Activated CD4-positive, alpha-beta T cell treated with anti-CD3 and anti-CD28 coated beads for 36 hours (primary cell): ENCODE data around the gene TMEM106C. TPM values are rescaled to one million over a fixed set of nuclear protein-coding genes. Genes with fewer than 3 reads are reported as not detected.
"Not testable (repeated sequence)": the region's sequence is repeated elsewhere in the genome, so short reads cannot be mapped to it uniquely, and the experiment has no call there.

Experiments used
- ATAC-seq: fragments of 200-7000 bp; cut with Tn5 transposase; one replicate; pipeline ENCODE4 v1.10.0; 2021; ENCODE audit warnings: mild to moderate bottlenecking, moderate library complexity
- CTCF ChIA-PET: fragments of 350-600 bp; sonication (Branson Sonifier 250); formaldehyde crosslinking; loops from one replicate; lab custom pipeline; 2021; ENCODE audit warnings: antibody characterized with exemption; lab: Charles Lee
- POLR2A ChIA-PET: fragments of 350-600 bp; sonication (Branson Sonifier 250); formaldehyde crosslinking; loops from one replicate; lab custom pipeline; 2021; ENCODE audit warnings: antibody characterized with exemption, inconsistent platforms; lab: Charles Lee
- DNase-seq: peaks from one replicate; pipeline ENCODE4 v3.0.0-alpha.2; 2020
- H3K27ac Mint-ChIP-seq: one replicate; pipeline ENCODE4 v1.8.0; 2021; ENCODE audit warnings: mixed read lengths
- H3K27me3 Mint-ChIP-seq: one replicate; pipeline ENCODE4 v1.8.0; 2021; ENCODE audit warnings: mixed read lengths
- H3K36me3 Mint-ChIP-seq: one replicate; pipeline ENCODE4 v1.8.0; 2021; ENCODE audit warnings: low read depth, mixed read lengths
- H3K4me1 Mint-ChIP-seq: one replicate; pipeline ENCODE4 v1.8.0; 2021; ENCODE audit warnings: mixed read lengths
- H3K4me3 Mint-ChIP-seq: one replicate; pipeline ENCODE4 v1.8.0; 2021; ENCODE audit warnings: mild to moderate bottlenecking, moderate library complexity, mixed read lengths
- H3K9me3 Mint-ChIP-seq: one replicate; pipeline ENCODE4 v1.8.0; 2021; ENCODE audit warnings: low read depth, mixed read lengths
- intact Hi-C, 2 experiments: fragments of 100-400 bp; cut with DNase I in 1 of 2; cut with micrococcal nuclease in 1 of 2; formaldehyde crosslinking; loops; one replicate each; pipeline versions ENCODE4 v1.14.2 to v1.15.1; 2022 to 2024; cut with DNase I, micrococcal nuclease
- total RNA-seq, 2 experiments: library from RNA; stranded (reverse); gene quantifications; one replicate each; pipeline ENCODE4 v1.2.3, GENCODE V29; 2021

TMEM106C gene
- total RNA-seq, 2 experiments from 2014 or later = 159 to 248 TPM

DNA sequence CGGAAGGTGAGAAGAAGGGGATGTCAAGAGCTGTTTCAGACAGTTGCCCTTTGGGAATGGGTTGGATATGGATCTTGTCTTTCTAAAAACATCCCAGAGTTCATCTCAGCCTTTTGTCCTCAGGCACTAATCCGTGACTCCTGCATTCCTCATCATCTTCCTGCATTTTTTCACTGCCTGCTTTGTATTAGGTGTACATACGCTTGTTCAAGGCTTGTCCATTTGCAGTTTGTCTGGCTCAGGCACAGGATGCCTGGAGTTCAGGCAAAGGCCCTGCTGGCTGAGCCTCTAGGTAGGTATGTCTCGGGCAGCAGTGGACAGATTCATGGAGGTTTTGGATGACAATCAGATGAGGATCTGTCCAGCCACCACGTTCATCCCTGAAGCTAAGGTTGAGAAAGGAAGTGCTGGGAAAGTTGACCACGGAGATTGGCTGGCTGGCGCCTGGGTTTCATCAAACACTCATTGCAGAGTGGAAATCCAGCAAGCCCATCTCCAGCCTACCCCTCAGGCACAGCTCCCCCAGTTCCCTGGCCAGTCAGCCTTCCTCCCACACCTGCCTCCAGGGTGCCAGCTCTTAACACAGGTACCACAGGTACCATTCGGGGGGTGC lies 12.4 kb upstream of the TMEM106C start:
- Mint-ChIP-seq H3K27ac (no peak overlapping the region), H3K4me3 (no peak overlapping the region), H3K9me3 (no peaks in the 10 kb centered on the region), H3K27me3 (peaks cover 3% of the 10 kb centered on the region), H3K4me1 (peaks cover 10% of the 10 kb centered on the region), H3K36me3 (no peaks in the 10 kb centered on the region)
- intact Hi-C loops = no loop called here
- ATAC-seq = no peak
- ChIA-PET POLR2A (no interaction called here), CTCF (interaction anchor here (0.6 to 2.7 kb wide), 8 partner anchors 11 to 418 kb away, joined by 3 to 29 read pairs (median 3); partner anchors contain the start of gene TMEM106C)
- DNase-seq = no peak

DNA sequence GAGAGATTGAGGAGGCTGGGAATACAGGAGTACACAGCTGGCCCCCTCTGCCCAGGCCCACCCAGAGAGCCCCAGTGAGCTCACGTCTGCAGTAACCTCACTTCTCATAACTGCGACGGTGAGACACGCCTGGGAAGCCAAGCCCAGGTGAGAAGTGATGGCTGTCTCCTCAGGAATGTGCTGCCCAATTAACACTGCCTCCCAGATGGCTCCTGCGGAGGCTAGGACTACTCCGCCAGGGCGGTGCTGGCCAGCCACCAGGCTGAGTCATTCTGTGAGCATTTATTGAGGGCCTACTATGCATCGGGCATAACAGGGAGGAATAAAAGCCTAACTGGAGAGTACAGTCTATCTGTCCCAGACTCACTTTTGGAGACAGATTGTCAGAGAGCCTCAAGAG lies 9.3 kb upstream of the TMEM106C start:
- ChIA-PET POLR2A (no interaction called here), CTCF (interaction anchor here (0.9 to 3.4 kb wide), 2 partner anchors 9 to 117 kb away, joined by 3 to 18 read pairs; partner anchors contain the start of gene TMEM106C)
- DNase-seq = no peak
- no peak overlapping the region for H3K27ac Mint-ChIP-seq
- no peak for ATAC-seq
- H3K27me3 Mint-ChIP-seq = no peaks in the 10 kb centered on the region
- H3K4me1 Mint-ChIP-seq = peaks cover 6% of the 10 kb centered on the region
- no peaks in the 10 kb centered on the region for H3K36me3 Mint-ChIP-seq
- intact Hi-C loops = no loop called here
- H3K4me3 Mint-ChIP-seq = no peak overlapping the region
- H3K9me3 Mint-ChIP-seq = peaks cover 1% of the 10 kb centered on the region

DNA sequence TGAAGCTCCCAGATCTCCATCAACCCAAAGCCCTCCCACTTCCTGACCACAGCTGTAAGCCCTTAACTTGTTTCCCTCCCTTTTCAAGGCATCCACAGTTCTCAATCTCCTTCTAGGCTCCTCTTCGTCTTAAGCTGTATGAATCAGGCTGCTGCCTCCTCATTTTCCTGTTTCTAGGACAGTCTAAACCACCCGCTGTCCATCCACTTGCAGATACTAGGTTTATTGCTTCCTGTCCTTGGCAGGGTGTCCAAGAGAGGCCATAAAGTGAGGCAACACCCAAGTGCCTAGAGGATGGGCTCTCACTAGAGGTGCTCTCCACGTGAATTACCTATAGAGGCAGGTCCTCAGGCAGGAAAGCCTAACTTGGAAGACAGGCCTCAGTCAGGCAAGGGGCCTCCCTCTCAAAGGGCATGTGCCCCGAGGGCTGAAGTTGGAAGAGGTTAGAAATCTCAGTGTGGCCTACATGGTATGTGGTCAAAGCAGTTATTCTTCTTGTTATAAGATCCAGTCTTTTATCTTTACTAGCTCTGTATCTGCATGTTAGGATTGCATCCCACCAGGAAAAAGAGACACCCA lies 8.8 kb upstream of the TMEM106C start:
- Mint-ChIP-seq H3K4me3 (no peak overlapping the region), H3K9me3 (peaks cover 1% of the 10 kb centered on the region), H3K27me3 (no peaks in the 10 kb centered on the region), H3K27ac (no peak overlapping the region), H3K4me1 (peaks cover 1% of the 10 kb centered on the region), H3K36me3 (no peaks in the 10 kb centered on the region)
- POLR2A ChIA-PET = no interaction called here
- ATAC-seq (no peak), DNase-seq (no peak)
- intact Hi-C loops = no loop called here
- CTCF ChIA-PET = interaction anchor here (1.0 to 3.4 kb wide), 3 partner anchors 9 to 176 kb away, joined by 3 to 18 read pairs (median 5); partner anchors contain the start of gene TMEM106C

DNA sequence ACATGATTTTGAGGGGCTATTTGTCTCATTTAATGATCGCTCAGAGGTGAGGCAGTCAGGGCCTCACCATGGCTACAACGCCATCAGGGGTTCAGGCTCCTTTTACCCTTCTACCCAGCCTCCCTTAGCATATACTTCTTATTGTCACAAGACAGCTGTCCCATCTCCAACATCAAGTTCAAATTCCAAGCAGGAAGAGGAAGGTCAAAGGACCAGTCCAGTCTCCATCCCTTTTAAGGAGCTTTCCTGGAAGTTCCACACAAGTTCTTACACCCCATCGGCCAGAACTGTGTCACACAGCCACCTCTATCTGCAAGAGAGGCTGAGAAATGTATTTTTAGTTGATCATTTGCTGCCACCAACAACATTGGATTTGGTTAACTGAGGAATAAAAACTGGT lies 8.3 kb upstream of the TMEM106C start:
- Mint-ChIP-seq H3K4me3 (no peak overlapping the region), H3K4me1 (no peaks in the 10 kb centered on the region), H3K27me3 (no peaks in the 10 kb centered on the region), H3K27ac (no peak overlapping the region), H3K36me3 (no peaks in the 10 kb centered on the region), H3K9me3 (peaks cover 1% of the 10 kb centered on the region)
- ChIA-PET POLR2A (no interaction called here), CTCF (interaction anchor here (1.0 to 3.4 kb wide), 3 partner anchors 8 to 177 kb away, joined by 3 to 18 read pairs (median 5); partner anchors contain the start of gene TMEM106C)
- no peak for ATAC-seq
- no peak for DNase-seq
- intact Hi-C loops = no loop called here

DNA sequence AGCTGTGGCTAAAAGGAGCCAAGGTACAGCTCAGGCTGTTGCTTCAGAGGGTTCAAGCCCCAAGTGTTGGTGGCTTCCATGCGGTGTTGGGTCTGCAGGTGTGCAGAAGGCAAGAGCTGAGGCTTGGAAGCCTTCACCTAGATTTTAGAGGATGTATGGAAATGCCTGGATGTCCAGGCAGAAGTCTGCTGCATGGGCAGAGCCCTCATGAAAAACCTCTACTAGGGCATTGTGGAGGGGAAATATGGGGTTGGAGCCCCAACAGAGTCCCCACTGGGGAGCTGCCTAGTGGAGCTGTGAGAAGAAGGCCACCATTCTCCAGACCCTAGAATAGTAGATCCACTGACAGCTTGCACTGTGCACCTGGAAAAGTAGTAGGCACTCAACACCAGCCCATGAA lies 5.7 kb upstream of the TMEM106C start:
- H3K4me3 Mint-ChIP-seq, intact Hi-C loops, DNase-seq, ATAC-seq, H3K27ac Mint-ChIP-seq, H3K4me1 Mint-ChIP-seq, H3K27me3 Mint-ChIP-seq, H3K9me3 Mint-ChIP-seq, H3K36me3 Mint-ChIP-seq: not testable (repeated sequence)
- CTCF ChIA-PET = interaction anchor here (0.6 to 1.9 kb wide), 5 partner anchors 8 to 206 kb away, joined by 3 to 5 read pairs (median 4); no protein-coding TSS in a partner anchor
- POLR2A ChIA-PET = interaction anchor here (0.7 kb wide), 1 partner anchor 57 kb away, joined by 3 read pairs; no protein-coding TSS in a partner anchor

DNA sequence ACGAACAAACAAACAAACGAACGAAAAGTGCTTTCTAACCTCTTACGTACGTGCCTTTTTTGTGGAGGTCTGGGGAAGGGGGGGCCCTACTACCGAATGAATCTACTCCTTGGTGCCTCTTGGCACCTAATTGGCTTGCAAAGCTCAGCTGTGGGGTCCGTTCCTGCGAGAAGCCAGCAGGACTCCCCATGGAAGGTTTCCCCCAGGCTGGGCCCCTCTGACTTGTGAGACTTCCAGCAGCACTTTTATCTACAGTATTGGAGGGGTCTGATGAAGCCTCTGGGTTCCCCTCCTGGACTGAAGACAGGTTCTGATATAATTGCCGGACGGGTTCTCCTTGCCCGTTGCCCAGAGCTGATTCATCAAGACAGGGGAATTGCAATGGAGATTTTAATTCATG lies 1.2 kb upstream of the TMEM106C start:
- POLR2A ChIA-PET = no interaction called here

DNA sequence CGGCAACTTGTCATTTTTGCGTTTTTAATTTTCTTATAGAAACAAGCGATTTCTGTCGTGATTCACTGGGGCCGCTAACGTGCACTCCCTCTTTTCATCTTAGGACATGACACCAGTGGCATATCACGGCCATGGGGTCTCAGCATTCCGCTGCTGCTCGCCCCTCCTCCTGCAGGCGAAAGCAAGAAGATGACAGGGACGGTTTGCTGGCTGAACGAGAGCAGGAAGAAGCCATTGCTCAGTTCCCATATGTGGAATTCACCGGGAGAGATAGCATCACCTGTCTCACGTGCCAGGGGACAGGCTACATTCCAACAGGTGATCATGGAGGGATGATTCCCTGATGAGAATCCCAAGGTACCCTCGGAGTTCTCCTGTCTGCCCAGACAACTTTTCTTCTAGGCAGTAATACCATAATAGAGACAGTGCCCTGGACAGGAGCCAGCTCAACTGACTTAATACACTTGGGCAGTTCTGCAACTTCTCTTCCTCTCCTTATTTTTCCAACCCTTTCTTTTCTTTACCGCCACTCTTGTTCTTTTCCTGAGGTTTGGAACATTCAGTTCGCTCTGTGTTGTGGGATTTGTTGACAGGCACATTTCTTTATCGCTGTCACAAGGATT lies 821 bp downstream of the TMEM106C start:
- DNase-seq = peak; percentile 40
- Mint-ChIP-seq H3K4me1 (peaks cover 34% of the 10 kb centered on the region), H3K27me3 (peaks cover 2% of the 10 kb centered on the region), H3K9me3 (no peaks in the 10 kb centered on the region), H3K27ac (peak overlapping the region; percentile 53), H3K4me3 (peak overlapping the region; percentile 99), H3K36me3 (peaks cover 52% of the 10 kb centered on the region)
- POLR2A ChIA-PET = interaction anchor here (0.8 kb wide), 1 partner anchor 99 kb away, joined by 3 read pairs; no protein-coding TSS in a partner anchor
- intact Hi-C loops = loop anchor here (5.0 to 10.0 kb wide), 4 partner anchors 102 to 247 kb away; partner anchors contain the start of genes ASB8 (in 1 of the 2) and RAPGEF3 (in 1 of the 2)
- CTCF ChIA-PET = interaction anchor here (0.6 to 5.6 kb wide), 31 partner anchors 10 to 545 kb away, joined by 3 to 29 read pairs (median 4); partner anchors contain the start of genes SLC48A1 and VDR
- ATAC-seq = peak; percentile 4

More for the DNA sequence above, 1.2 kb upstream of the TMEM106C start:
- Mint-ChIP-seq H3K27me3 (peaks cover 2% of the 10 kb centered on the region), H3K4me1 (peaks cover 34% of the 10 kb centered on the region), H3K36me3 (peaks cover 35% of the 10 kb centered on the region), H3K9me3 (peaks cover 1% of the 10 kb centered on the region), H3K4me3 (no peak overlapping the region), H3K27ac (no peak overlapping the region)
- intact Hi-C loops = loop anchor here (2.0 to 10.0 kb wide), 6 partner anchors 39 to 245 kb away; partner anchors contain the start of genes ASB8 (in 1 of the 2), RAPGEF3 (in 1 of the 2) and VDR (in 1 of the 2)
- ATAC-seq (no peak), DNase-seq (no peak)
- CTCF ChIA-PET = interaction anchor here (0.8 to 5.6 kb wide), 9 partner anchors 8 to 275 kb away, joined by 3 to 29 read pairs (median 7); no protein-coding TSS in a partner anchor

DNA sequence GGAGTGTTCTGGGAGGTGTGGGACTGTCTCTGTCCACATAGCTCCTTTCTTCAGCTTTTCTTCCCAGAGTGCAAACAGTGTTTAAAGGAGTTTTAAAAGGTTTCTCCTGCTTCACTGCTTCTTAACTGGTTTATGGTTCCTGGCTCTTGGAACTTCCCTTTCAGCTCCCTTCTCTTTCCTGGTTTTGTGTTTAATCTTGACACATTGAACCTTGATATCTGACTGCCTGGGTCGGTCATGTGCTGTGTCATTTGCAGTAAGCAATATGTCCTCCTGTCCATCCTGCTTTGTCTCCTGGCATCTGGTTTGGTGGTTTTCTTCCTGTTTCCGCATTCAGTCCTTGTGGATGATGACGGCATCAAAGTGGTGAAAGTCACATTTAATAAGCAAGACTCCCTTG lies 2.2 kb downstream of the TMEM106C start:
- no peaks in the 10 kb centered on the region for H3K27me3 Mint-ChIP-seq
- DNase-seq (no peak), ATAC-seq (no peak)
- intact Hi-C loops = loop anchor here in 1 of 2 experiments (10.0 kb wide), 1 partner anchor 211 kb away; the partner anchor contains the start of gene RAPGEF3
- peaks cover 52% of the 10 kb centered on the region for H3K36me3 Mint-ChIP-seq
- peak overlapping the region; percentile 11 for H3K4me3 Mint-ChIP-seq
- ChIA-PET CTCF (interaction anchor here (0.9 to 3.0 kb wide), 4 partner anchors 62 to 223 kb away, joined by 3 to 10 read pairs (median 4); no protein-coding TSS in a partner anchor), POLR2A (no interaction called here)
- peaks cover 34% of the 10 kb centered on the region for H3K4me1 Mint-ChIP-seq
- no peak overlapping the region for H3K27ac Mint-ChIP-seq
- no peaks in the 10 kb centered on the region for H3K9me3 Mint-ChIP-seq

DNA sequence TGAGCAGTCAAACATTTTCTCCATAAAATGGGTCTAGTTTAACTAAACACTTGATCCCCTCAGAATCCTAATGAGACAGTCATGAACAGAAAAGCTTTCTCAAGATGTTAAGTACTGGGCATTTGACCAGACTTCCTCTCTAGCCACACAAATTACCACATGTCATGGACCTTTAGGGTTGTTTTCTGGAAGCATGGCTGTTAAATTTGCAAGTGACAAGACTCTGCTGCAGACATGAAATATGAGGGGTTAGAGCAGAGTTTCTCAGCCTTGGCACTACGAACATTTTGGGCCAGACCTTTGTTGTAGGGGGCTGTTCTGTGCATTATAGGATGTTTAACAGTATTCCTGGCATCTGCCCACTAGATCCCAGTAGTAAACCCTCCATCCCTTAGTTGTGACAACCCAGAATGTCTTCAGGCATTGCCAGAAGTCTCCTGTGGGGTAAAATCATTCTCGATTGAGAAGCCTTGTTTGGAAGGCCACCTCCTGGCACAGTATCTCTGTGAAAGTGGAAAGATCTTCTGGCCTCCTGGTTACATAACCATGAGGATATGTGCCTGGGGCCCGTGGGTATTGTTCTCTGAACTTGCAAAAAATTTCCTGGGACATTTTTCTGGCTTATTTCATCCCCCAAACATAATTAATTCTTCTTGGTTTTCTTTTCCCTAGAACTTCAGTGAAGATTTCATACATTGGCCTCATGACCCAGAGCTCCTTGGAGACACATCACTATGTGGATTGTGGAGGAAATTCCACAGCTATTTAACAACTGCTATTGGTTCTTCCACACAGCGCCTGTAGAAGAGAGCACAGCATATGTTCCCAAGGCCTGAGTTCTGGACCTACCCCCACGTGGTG lies 4.3 kb downstream of the TMEM106C start:
- Mint-ChIP-seq H3K4me3 (no peak overlapping the region), H3K4me1 (peaks cover 31% of the 10 kb centered on the region), H3K36me3 (peaks cover 55% of the 10 kb centered on the region), H3K9me3 (no peaks in the 10 kb centered on the region), H3K27ac (no peak overlapping the region), H3K27me3 (no peaks in the 10 kb centered on the region)
- no peak for DNase-seq
- POLR2A ChIA-PET = no interaction called here
- intact Hi-C loops = loop anchor here in 1 of 2 experiments (10.0 kb wide), 1 partner anchor 213 kb away; the partner anchor contains the start of gene RAPGEF3
- CTCF ChIA-PET = interaction anchor here (0.7 kb wide), 1 partner anchor 110 kb away, joined by 3 read pairs; no protein-coding TSS in a partner anchor
- no peak for ATAC-seq

DNA sequence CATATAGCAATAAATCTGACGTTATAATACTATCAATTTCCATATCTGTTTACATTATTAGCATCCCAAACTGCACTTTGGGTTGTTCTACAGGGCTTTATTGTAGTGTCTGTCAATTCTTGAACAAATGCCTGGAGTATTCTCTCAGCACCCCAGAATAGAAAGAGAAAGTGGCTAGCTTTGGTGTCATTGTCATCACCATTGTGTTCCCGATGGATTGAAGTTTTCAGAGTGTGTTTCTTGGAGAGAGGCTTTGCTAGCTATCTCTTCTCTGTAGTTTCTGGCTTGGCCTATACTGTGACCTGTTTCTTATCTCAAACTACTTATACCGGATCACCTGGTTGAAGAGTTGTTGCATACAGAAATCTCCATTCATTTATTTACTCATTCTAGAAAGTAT lies 6.4 kb downstream of the TMEM106C start:
- Mint-ChIP-seq H3K4me3 (no peak overlapping the region), H3K9me3 (no peaks in the 10 kb centered on the region), H3K27me3 (no peaks in the 10 kb centered on the region), H3K4me1 (peaks cover 17% of the 10 kb centered on the region), H3K27ac (no peak overlapping the region), H3K36me3 (peaks cover 43% of the 10 kb centered on the region)
- DNase-seq (no peak), ATAC-seq (no peak)
- POLR2A ChIA-PET = no interaction called here
- intact Hi-C loops = loop anchor here in 1 of 2 experiments (10.0 kb wide), 1 partner anchor 215 kb away; the partner anchor contains the start of gene RAPGEF3
- CTCF ChIA-PET = interaction anchor here (1.4 kb wide), 1 partner anchor 9 kb away, joined by 4 read pairs; no protein-coding TSS in a partner anchor
